Stimulated activated naive CD8-positive, alpha-beta T cell treated with anti-CD3 and anti-CD28 coated beads, Interleukin-15, amount 100 ng/mL, for 72 hours (primary cell): ENCODE measurements around the gene MLNR.
A peak's percentile ranks its signal among the peaks of the same experiment; 100 is the strongest.

Experiments
- ATAC-seq: fragments of 150-1000 bp; cut with Tn5 transposase; 2 replicates; pipeline ENCODE4 v1.10.0; 2021; ENCODE audit warnings: mild to moderate bottlenecking, moderate library complexity
- DNase-seq, 2 donors: peaks; one replicate each; pipeline ENCODE4 v3.0.0; 2021 to 2022
- H3K27ac Mint-ChIP-seq, 2 donors: one replicate each; pipeline ENCODE4 v1.8.0; 2022; ENCODE audit warnings: mild to moderate bottlenecking in 2 of 2, mixed read lengths in 2 of 2, moderate library complexity in 2 of 2
- H3K27me3 Mint-ChIP-seq: one replicate; pipeline ENCODE4 v1.8.0; 2022; ENCODE audit warnings: mixed read lengths
- H3K4me1 Mint-ChIP-seq: one replicate; pipeline ENCODE4 v1.8.0; 2022; ENCODE audit warnings: mild to moderate bottlenecking, mixed read lengths
- H3K4me3 Mint-ChIP-seq, 2 donors: one replicate each; pipeline ENCODE4 v1.8.0; 2022; ENCODE audit warnings: mild to moderate bottlenecking in 2 of 2, mixed read lengths in 2 of 2, moderate library complexity in 1 of 2
- H3K9me3 Mint-ChIP-seq, 2 donors: one replicate each; pipeline ENCODE4 v1.8.0; 2022; ENCODE audit warnings: mixed read lengths in 2 of 2

Gene MLNR

GRCh38 chr13:49247643-49248621, 27.8 kb downstream of the MLNR start, which contains the start of gene CDADC1:
CDADC1 (plus strand) TSS chr13:49247925; CDS start chr13:49248038, 113 bp downstream.
- peak; percentile 96 for ATAC-seq
- Mint-ChIP-seq H3K9me3 (no peaks in the 10 kb centered on the region), H3K4me3 (peak within 1 kb of the TSS; percentile 97 to 99), H3K27me3 (peaks cover 8% of the 10 kb centered on the region), H3K27ac (peak within 1 kb of the TSS; percentile 96 to 97), H3K4me1 (peaks cover 36% of the 10 kb centered on the region)
- DNase-seq: peak; percentile 87 to 93

DNA sequence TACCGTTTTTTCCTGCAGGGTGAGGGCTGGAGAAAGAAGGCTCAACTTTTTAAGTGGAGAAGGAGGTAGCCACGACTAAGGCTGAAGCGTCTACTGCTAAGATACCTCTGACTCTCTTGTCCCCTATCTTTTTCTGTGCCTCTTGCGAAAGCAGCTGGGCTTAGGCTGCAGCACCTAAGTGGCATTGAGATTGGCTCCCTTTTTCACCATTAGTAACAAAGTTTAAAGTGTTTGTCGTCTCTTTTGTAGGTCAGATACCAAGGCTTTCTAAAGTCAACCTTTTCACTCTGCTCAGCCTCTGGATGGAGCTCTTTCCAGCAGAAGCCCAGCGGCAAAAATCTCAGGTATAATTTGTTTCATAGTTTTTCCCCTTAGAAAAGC, 28.5 kb downstream of the MLNR start:
- peaks cover 8% of the 10 kb centered on the region for H3K27me3 Mint-ChIP-seq
- H3K9me3 Mint-ChIP-seq: no peaks in the 10 kb centered on the region
- H3K4me3 Mint-ChIP-seq: peak overlapping the region; percentile 97 to 99
- ATAC-seq (peak; percentile 2), DNase-seq (no peak)
- peaks cover 42% of the 10 kb centered on the region for H3K4me1 Mint-ChIP-seq
- H3K27ac Mint-ChIP-seq: peak overlapping the region; percentile 96 to 97

DNA sequence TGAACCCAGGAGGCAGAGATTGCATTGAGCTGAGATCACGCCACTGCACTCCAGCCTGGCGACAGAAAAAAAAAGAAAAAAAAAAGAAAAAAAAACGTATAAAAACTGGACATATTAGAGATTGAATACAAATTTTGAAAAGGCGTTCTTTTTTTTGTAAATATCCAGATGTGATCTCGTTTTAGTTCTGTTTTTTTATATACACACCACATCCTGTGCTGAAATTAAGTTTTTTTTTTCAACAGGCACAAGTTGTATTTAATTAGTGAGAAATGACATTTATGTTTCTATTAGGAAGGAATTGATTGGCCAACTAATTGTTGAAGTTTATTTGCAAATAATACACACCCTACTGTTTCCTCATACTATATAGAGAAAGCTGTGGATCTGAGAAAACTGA, 31.2 kb downstream of the MLNR start:
- no peak for ATAC-seq
- no peak for DNase-seq
- H3K27ac Mint-ChIP-seq: no peak overlapping the region
- H3K4me3 Mint-ChIP-seq: no peak overlapping the region
- peaks cover 62% of the 10 kb centered on the region for H3K4me1 Mint-ChIP-seq
- H3K27me3 Mint-ChIP-seq: no peaks in the 10 kb centered on the region
- H3K9me3 Mint-ChIP-seq: no peaks in the 10 kb centered on the region

DNA sequence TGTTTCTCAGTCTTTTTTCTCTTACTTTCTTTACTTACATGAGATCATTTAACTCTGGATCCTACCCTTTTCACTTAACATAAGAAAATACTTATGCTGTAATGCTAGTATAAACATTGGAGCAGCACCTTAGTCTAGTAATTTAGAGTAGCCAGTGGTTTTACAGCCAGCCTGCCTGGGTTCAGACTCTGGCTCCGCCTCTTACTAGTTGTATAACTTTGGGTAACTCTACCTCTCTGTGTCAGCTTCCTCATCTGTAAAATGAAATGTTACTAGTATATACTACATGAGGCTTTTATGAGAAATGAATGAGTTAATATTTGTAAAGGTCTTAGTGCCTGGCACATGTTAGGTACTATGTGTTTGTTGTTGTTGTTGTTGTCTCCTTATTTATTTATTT, 33.2 kb downstream of the MLNR start:
- Mint-ChIP-seq H3K27ac (peak overlapping the region in 1 of 2 donors; percentile 72), H3K4me1 (peaks cover 55% of the 10 kb centered on the region), H3K4me3 (peak overlapping the region in 1 of 2 donors; percentile 7), H3K27me3 (no peaks in the 10 kb centered on the region), H3K9me3 (no peaks in the 10 kb centered on the region)
- ATAC-seq: peak; percentile 49
- DNase-seq: no peak

- Mint-ChIP-seq H3K4me1 (peaks cover 54% of the 10 kb centered on the region), H3K9me3 (no peaks in the 10 kb centered on the region), H3K4me3 (no peak overlapping the region), H3K27me3 (no peaks in the 10 kb centered on the region), H3K27ac (peak overlapping the region in 1 of 2 donors; percentile 8)
- peak; percentile 52 for ATAC-seq
- no peak for DNase-seq
Observed at GRCh38 chr13:49254007-49254406, 33.9 kb downstream of the MLNR start.

- H3K4me1 Mint-ChIP-seq: peaks cover 38% of the 10 kb centered on the region
- ATAC-seq: no peak
- H3K4me3 Mint-ChIP-seq: no peak overlapping the region
- no peaks in the 10 kb centered on the region for H3K9me3 Mint-ChIP-seq
- no peak for DNase-seq
- no peak overlapping the region for H3K27ac Mint-ChIP-seq
- H3K27me3 Mint-ChIP-seq: no peaks in the 10 kb centered on the region
Observed at GRCh38 chr13:49256841-49257240, 36.7 kb downstream of the MLNR start.

GRCh38 chr13:49258089-49258796, 38.1 kb downstream of the MLNR start:
- no peak for ATAC-seq
- H3K9me3 Mint-ChIP-seq: no peaks in the 10 kb centered on the region

DNA sequence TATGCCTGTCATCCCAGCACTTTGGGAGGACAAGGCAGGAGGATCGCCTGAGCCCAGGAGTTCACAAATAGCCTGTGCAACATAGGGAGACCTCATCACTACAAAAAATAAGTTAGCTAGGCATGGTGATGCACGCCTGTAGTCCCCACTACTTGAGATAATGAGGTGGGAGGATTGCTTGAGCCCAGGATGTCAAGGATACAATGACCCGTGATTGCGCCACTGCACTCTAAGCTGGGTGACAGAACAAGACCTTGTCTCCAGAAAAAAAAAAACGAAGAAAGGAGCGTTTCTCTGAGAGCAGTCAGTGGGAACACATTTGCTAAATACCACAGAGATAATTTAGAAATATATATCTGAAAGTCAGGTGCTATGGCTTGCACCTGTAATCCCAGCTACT, 39.4 kb downstream of the MLNR start:
- H3K27me3 Mint-ChIP-seq: no peaks in the 10 kb centered on the region
- DNase-seq: no peak
- no peak for ATAC-seq
- peak overlapping the region in 1 of 2 donors; percentile 80 for H3K27ac Mint-ChIP-seq
- peaks cover 17% of the 10 kb centered on the region for H3K4me1 Mint-ChIP-seq
- H3K4me3 Mint-ChIP-seq: no peak overlapping the region
- no peaks in the 10 kb centered on the region for H3K9me3 Mint-ChIP-seq

More at GRCh38 chr13:49258089-49258796, 38.1 kb downstream of the MLNR start:
- H3K27me3 Mint-ChIP-seq: no peaks in the 10 kb centered on the region
- DNase-seq: no peak
- H3K4me3 Mint-ChIP-seq: peak overlapping the region; percentile 53 to 68
- H3K27ac Mint-ChIP-seq: peak overlapping the region; percentile 20 to 67
- peaks cover 30% of the 10 kb centered on the region for H3K4me1 Mint-ChIP-seq

DNA sequence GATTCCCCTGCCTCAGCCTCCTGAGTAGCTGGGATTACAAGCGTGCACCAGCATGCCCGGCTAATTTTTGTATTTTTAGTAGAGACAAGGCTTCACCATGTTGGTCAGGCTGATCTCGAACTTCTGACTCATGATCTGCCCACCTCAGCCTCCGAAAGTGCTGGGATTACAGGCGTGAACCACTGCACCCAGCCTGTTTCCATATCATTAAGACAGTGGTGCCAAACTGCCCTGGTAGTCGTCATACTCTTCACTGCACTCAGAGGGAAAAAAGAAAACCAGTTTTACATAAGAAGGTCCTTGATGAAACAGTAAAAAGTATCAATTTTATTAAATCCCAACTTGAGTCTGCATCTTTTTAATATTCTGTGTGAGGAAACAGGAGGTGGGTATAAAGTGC, 42.5 kb downstream of the MLNR start:
- DNase-seq: no peak
- H3K27me3 Mint-ChIP-seq: no peaks in the 10 kb centered on the region
- no peaks in the 10 kb centered on the region for H3K9me3 Mint-ChIP-seq
- no peak overlapping the region for H3K27ac Mint-ChIP-seq
- ATAC-seq: no peak
- no peak overlapping the region for H3K4me3 Mint-ChIP-seq
- H3K4me1 Mint-ChIP-seq: peaks cover 7% of the 10 kb centered on the region

DNA sequence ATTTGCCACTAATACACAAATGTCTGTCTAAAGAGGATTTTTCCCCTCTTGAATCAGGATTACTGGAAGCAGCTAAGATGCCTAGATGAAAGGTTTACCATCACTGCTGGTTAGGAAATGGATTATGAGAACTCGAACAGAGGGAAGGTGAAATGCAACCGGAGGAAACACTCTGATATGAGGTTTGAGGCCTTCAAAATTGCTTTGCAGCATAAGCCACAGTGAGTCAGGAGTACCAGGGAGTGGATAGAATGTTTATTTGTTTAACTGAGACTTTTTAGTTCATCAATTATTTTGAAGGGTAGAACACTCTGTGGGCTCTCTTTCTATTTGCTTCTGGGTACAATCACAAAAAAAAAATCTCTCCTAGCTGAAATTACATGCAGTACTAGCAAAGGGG, 45.7 kb downstream of the MLNR start:
- Mint-ChIP-seq H3K4me1 (no peaks in the 10 kb centered on the region), H3K27me3 (no peaks in the 10 kb centered on the region), H3K4me3 (no peak overlapping the region), H3K9me3 (no peaks in the 10 kb centered on the region), H3K27ac (peak overlapping the region in 1 of 2 donors; percentile 41)
- ATAC-seq: no peak
- no peak for DNase-seq

GRCh38 chr13:49271264-49271663, 51.1 kb downstream of the MLNR start:
- H3K4me3 Mint-ChIP-seq: no peak overlapping the region
- DNase-seq: no peak
- ATAC-seq: peak; percentile 88
- H3K9me3 Mint-ChIP-seq: no peaks in the 10 kb centered on the region
- no peak overlapping the region for H3K27ac Mint-ChIP-seq
- H3K27me3 Mint-ChIP-seq: no peaks in the 10 kb centered on the region
- H3K4me1 Mint-ChIP-seq: no peaks in the 10 kb centered on the region
